Activated CD4-positive, alpha-beta T cell treated with anti-CD3 and anti-CD28 coated beads, Interleukin-2, amount 50 U/mL, for 16 hours (primary cell): ENCODE results near the gene SLC22A23.

Source experiments
- DNase-seq: peaks from one replicate; pipeline ENCODE4 v3.0.0-alpha.2; 2020

Gene SLC22A23

DNA sequence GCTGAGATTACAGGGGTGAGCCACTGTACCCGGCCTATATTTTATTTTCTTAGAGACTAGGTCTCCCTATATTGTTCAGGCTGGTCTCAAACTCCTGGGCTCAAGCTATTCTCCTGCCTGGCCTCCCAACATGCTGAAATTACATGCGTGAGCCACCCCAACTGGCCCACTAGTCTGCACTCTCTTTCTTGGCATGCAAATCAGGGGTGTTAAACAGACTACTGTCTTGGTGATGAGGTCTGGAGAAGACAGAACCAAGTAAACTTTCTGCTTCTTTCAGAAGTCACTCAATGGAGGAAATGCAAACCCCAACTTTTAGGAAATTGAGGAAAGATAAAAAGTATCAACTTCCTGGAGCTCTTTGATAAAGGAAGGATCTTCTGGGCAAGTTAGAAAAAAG lies 221.4 kb downstream of the SLC22A23 start:
- DNase-seq = no peak

DNA sequence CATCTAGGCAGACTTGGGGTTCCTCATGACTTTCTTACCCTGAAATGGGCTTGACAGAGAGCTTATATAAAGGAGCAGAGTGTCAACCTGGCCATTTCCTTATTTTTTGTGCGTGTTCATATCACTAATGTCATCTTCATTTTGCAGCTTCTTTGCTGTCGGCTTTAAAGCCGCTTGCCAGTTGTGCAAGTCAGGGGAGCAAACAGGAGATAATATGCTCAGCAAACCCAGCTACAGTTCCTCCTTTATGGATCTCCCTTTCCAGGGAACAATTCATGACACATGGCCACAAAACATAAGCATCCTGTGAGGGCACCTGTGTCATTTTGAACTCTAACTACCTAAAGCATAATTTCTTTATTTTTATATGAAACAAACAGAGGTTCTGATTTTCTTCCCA lies 222.9 kb downstream of the SLC22A23 start:
- DNase-seq = no peak

DNA sequence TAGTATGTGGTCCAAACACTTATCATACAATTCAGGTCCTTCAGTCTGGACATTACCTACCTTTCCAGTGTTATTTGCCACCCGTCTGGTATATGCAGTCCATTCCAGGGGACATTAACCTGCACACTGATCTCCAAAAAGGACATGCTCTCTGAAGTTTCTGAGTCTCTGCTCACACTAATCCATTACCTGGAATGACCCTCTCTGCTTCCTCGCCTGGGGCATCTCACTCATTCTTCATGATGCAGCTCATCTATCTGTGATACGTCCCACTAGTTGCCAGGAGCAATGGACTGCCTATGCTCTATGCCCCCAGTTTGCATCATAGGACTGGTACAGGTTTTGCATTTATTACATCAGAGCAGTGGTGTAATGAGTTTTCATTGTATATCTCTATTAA lies 223.5 kb downstream of the SLC22A23 start:
- no peak for DNase-seq

DNA sequence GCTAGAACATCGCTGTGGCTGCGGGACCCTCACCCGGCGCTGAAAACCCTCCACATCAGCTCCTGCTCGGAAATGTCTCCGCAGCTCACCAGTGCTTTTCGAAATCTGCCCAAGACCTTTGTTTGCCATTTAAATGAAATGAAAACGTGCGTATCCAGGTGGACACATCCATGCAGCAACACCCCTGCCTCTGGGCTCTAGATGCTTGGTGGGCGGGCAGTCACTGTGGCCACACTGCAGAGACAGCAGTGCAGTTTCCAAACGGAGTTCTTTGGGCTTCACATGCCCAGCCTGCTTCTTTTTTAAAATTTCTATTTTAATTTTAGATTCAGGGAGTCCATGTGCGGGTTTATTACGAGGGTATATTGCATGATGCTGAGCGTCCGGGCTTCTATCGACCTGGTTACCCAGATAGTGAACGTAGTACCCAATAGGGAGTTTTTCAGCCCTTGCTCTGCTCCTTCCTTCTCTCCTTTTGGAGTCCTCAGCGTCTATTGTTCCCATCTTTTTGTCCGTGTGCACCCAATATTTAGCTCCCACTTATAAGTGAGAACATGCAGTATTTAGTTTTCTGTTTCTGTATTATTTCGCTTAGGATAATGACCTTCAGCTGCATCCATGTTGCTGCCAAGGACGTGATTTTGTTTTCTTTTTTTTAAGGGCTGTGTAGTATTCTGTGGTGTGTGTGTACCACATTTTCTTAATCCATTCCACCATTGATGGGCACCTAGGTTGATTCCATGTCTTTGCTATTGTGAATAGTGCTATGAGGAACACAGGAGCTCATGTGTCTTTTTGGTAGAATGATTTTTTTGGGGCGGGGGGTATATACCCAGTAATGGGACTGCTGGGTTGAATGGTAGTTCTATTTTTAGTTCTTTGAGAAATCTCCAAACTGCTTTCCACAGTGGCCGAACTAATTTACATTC lies 224.6 kb downstream of the SLC22A23 start:
- no peak for DNase-seq

DNA sequence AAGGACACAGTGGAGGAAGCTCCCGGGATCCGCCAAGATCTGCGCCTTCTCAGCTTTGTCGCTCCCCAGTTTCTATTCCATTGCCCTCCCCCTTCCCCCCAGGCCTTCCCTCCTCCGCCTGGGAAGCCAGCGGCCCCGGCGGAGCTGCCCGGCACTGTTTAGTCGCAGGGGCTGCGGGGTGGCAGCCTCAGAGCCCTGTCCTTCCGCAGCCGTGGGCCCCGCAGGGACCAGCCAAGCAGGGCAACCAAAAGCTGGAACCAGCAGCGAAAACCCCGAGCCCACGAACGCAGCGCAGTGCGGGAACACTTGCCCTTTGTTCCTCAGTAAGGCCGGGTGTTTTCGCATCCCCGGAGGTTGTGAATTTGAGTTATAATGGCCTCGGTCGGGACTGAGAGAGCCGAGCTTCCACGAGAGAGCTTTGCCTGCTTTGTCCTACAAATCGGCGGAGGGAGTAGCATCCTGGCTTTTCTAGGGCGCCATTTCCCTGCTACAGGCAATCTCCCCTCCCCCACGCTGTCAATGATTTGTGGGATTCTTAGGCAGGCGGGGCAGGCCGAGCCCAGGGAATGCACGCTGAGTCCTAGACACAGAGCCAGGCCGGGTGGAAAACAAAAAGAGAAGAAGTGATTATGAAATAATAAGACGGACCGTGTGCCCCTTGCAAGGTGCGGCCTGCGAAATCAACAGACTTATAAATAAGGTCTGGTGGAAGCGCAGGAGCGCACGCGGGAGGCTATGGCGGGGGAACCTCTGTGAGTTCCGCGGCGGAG lies 225.4 kb downstream of the SLC22A23 start:
- no peak for DNase-seq

DNA sequence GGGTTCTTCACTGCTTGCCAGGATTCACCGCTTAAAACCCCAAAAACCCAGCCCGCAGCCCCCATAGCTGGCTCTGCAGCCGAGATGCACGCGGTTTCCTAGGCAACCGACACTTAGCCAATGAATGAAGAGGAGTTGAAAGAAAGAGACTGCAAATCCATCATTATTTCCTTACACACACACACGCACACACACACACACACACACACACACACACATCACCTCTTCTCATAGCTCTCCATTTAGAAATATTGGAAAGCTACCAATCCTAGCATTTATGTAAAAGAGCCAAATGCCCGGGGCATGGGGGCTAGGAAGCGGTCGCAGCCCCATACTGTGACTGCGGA lies 226.0 kb downstream of the SLC22A23 start:
- DNase-seq = no peak

DNA sequence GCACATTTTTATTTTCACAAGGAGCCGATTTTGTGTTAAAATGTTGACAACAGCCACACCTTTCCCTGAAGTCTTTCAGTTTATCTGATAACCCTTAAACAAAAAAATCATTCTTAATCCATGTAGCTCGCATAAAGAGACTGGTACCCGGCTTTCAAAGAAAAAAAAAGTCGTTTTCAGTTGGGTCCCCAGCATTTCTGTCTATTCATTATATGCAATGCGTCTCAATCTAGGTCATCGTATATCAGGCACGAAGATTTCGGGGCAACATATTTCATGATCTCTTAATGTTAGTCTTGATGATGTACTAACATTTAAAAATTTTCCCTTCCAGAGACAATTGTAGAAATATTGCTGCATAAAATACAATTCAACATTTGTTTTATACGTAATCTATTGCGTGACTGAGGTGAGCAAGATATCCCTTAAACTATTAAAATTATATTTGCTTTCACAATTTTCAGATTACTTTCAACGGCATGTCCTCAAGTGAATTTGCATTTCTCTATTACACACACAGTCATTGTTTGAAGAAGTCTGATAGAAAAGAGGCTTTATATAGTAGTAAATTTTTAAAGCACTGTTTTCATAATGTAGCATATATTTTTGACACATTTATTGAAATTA lies 226.5 kb downstream of the SLC22A23 start:
- no peak for DNase-seq

DNA sequence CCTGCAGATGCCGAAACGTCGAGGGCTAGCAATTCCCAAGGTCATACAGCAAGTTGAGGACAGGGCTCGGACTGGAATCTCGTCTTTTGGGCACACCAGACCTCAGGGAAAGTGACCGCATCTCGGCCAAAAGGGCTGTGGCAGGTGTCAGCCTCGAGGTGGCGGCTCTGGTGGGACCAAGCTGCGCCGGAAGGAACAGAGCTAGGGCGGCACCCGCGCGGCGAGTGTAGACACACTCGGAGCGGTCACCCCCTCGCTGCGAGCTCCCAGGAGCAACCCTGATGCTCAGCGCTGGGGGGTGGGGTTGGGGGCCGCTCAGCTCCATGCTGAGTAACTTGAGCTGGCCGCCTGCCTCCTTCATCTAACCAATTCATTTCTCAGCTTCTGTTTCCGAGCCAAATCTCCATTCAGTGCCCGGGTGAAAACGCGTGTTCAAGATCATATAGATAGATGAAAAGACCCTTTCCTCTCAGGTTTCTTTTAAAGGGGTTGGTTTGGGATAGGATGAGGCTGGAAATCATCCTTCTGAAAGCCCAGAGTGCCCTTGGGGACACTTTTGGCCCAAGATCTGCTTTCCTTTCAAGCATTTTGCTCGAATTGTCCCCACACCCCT lies 227.2 kb downstream of the SLC22A23 start:
- DNase-seq = peak; percentile 21

DNA sequence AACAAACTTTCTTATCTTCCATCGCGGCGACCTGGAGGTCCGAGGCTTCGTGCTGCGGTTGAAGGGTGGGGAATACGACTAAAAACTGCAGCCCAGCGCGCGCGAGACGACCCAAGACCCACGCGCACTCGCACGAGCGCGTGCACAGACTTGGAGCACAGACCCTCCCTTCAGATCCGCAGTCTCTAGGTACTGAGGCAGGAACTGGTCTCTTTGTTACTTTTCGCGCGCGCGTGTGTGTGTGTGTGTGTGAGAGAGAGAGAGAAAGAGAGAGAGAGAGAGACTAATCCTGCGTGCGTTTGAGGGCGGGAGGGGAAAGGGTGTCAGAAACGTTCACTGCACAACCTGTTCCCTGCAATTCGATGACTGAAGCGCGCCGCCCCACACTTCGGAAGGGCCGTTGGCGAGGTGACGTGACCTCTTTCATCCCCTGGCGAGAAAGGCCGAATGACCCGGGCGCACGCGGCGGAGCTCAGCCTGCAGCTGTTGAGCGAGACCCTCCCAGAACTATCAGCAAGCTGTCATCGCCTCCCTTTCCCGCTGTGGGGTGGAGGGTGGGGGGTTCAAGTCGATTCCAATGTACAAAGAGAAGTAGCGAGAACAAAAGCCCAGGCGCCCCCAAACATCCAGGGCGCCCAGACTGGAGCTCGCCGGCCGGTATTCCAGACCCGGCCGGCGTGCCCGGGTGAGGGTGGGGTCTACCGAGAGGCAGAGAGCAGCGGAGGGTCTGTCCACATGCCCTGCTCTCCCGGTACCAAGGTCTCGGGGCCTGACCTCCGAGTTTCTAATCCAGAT lies 227.9 kb downstream of the SLC22A23 start:
- DNase-seq = peak; percentile 15

DNA sequence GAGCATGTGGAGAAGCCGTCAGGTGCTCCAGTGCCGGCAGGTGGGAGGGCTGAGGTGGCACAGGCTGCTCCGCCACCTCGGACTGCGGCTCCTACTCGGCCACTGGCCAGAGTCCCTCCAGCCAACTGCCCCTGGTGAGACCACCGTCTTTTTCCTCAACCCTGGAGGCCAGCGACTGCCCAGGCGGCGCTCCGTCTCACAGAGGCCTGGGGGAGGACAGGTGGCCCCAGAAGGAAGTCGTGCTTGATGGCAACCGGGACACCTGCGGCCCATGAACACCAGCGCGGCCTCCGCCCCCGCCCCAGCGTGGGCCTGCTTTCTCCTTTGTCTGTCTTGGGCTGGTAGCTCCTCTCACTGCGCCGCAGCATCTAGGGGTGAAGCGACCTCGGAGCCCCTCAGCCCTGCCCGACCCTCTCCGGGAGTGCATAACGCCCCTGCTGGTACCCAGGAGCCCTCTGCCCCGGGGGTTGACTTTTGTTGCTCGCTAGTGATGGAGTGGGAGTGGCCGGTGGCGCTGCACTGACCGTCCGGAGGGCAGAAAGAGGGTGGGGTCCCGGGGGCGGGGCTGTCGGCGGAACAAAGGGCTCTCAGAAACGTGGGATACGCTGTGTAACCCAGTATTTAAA lies 228.7 kb downstream of the SLC22A23 start:
- no peak for DNase-seq

DNA sequence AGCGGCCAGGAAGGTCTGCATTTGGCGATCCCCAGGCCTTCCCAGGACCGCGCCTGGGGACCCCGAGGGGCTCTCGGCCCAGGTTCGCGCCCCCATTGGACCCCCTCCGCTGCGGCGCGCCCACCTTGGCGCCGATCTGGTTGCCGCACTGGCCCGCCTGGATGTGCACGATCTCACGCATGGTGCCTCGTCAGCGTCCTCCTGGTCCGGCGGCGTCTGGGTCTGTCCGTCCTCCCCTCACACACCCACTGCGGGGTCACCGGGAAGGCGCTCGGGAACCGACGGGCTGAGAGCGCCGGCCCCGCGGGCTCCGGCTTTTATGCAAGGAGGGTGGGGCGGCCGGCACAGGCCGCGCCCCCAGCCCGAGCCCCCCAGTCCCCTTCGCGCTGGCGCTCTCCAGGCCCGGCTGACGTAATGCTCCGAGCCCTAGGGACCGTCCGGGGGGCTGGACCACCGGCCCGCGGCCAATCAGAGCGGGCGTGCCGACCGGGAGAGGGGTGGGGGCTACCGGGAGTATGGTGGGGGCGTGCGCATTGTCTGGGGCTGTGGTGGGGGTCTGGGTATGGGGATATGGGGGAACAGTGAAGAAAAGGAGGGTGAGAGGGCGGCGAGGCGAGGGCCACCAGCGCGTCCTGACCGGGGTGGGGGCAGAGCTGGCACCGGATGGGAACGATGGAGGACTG lies 229.3 kb downstream of the SLC22A23 start, which contains the start of gene TUBB2B:
TUBB2B (minus strand) TSS at position 291 of the 683 bp plus-strand sequence; CDS start at position 181, 110 bp downstream.
- DNase-seq = no peak

DNA sequence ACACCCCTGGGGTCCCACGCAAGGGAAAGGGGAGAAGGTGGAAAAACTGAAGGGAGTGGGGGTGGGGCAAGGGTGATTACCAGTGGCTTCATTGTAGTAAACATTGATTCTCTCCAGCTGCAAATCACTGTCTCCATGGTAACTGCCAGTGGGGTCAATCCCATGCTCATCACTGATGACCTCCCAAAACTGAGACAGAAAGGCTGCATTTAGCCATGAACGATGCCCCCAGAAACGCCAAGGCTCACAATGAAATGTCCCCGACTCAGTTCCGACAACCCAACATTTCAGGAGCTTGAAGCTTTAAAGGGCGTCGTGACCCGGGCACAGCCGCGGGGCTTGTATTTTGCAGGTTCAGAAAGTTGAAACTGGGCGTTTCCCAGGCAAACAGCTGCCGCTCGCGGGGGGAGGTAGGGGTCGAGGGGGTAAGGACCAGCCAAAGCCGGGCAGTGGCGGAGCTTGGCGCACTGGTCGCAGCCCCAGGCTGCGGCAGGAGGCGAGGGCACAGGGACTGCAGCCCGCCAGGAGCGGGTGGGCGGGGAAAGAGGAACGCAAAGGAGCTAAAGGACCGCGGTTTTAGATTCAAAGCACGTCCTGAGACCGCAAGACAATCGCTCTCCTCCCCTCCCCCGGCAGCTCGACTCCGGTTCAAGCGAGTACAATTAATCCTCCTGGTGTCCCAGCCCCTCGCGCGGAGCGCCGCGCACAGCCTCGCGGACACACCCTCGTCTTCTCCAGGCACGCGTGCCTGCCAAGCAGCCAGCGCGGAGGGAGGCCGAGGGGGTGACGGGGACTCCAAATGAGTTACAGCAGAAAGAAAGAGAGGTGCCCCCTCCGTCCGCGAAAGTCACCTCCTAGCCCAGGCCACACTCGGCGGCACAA lies 230.1 kb downstream of the SLC22A23 start:
- peak; percentile 12 for DNase-seq

DNA sequence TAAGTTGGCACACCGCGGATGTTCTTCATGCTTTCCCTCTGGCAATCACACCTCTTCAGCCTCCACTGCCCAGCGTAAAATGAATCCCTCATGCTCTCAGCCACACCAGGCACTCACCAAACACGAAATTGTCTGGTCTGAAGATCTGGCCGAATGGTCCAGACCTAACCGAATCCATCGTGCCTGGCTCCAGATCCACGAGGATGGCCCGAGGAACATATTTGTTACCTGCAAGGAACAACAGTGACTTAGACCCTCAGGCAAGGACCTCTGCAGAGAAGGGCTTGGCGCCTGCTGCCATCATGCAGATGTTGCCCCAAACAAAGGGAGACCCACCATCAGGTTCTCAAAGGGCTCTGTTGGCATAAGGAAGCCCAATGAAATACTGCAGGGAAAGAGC lies 230.8 kb downstream of the SLC22A23 start:
- no peak for DNase-seq

DNA sequence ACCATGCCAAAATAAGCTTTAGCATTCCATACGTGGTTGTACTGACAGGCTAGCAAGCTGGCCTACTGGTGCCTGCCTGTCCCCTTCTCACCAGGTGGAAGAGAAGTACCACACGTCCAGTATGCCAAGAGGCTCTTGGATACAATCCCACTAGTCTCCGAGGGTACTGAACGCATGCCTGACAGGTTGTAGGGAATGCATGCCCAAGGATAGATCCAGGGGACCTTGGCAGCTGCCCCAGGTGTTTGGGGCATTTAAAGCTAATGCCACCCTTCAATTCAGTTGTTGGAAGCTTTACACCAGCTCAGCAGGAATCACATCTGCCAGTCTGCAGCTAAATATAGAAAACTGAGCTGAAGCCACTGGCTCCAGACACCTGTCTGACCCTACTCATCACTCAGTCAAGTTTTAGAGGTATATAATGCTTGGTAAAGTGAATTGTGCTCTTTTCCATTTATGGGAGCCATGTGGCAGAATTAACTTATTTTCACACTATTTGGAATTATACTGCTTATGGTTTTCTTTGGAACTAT lies 234.3 kb downstream of the SLC22A23 start:
- DNase-seq = no peak

DNA sequence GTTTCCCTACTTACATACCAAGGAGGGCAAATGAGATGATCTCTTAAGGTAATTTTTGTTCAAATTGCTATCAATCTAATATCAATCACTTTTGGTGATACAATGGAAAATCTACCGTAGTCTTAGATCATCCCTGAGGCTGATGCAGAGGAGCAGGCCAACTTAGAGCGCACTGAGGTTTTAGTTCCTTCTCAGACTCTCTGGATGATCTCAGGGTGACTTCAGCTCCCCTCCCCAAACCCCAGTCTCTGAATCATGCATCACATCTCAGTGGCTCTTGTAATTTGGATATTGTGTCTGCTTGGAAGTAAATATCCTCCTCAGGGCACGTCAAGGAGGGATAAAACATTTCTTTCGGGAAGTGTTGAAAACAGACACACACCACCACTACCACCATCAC lies 235.3 kb downstream of the SLC22A23 start:
- DNase-seq = no peak

DNA sequence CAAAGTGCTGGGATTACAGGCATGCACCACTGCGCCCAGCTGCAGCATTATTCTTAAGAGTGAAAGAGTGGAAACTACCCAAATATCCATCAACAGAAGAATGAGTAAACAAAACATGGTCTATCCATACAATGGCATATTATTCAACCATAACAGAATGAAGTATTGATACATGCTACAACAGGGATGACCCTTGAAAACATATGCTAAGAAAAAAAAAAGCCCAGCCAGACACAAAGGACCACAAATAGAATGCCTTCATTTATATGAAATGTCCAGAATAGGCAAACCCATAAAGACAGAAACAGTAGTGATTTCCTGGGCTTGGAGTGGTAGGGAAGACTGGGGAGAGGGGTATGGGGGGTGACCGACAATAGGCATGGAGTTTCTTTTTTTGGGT lies 236.5 kb downstream of the SLC22A23 start:
- no peak for DNase-seq
